Measurements from ENCODE around the gene TRMT2B.

DNA sequence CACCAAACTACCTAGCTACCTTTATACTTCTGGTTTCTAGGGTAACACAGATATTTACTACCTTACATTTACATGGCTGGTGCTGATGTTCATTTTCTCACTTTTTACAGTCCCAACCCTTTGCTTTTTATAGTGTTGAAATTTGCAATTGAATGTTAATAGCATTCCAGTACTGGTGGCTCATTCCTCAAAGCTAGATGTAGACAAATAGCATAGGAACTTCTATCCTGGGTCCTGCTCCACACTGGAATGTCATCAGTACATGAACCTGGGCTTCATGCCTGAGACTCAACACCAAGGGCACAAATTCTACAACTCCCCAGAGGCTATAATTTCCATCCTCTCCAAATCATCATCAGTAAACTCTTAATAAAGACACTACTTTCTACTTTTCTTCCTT, 10.3 kb upstream of the TRMT2B start:
- TF ChIP-seq, protein P1, sequence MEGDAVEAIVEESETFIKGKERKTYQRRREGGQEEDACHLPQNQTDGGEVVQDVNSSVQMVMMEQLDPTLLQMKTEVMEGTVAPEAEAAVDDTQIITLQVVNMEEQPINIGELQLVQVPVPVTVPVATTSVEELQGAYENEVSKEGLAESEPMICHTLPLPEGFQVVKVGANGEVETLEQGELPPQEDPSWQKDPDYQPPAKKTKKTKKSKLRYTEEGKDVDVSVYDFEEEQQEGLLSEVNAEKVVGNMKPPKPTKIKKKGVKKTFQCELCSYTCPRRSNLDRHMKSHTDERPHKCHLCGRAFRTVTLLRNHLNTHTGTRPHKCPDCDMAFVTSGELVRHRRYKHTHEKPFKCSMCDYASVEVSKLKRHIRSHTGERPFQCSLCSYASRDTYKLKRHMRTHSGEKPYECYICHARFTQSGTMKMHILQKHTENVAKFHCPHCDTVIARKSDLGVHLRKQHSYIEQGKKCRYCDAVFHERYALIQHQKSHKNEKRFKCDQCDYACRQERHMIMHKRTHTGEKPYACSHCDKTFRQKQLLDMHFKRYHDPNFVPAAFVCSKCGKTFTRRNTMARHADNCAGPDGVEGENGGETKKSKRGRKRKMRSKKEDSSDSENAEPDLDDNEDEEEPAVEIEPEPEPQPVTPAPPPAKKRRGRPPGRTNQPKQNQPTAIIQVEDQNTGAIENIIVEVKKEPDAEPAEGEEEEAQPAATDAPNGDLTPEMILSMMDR (IDR thresholded peaks at IDR 0.05): no peak
- no peak for TF ChIP-seq POLR2A (IDR thresholded peaks at IDR 0.05)
